NCI-H1436 treated with DMSO at 0.1 percent for 48 hours (cell line): ENCODE data around the gene DAND5.

ENCODE experiments used
- DNase-seq: peaks from one replicate; lab custom pipeline; 2025; lab: John Stamatoyannopoulos, UW

Gene DAND5

GRCh38 chr19:12969292-12969988, at the start of gene DAND5:
TSS of gene DAND5 (plus strand) at chr19:12969576. CDS start at chr19:12969661, 85 bp downstream.
- no peak for DNase-seq

DNA sequence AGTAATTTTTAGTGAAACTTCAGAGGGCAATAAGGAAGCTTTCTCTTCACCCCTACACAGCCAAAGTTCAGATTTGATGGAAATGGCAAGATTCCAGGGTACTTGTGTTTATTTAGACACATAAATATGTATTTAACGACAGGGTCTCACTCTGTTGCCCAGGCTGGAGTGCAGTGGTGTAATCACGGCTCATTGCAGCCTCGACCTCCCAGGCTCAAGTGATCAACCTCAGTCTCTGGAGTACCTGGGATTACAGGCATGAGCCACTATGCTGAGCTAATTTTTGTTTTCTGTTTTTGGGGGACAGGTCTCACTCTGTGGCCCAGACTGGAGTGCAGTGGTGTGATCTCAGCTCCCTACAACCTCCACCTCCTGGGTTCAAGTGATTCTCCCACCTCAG, 48.3 kb upstream of the DAND5 start:
- DNase-seq: no peak

DNA sequence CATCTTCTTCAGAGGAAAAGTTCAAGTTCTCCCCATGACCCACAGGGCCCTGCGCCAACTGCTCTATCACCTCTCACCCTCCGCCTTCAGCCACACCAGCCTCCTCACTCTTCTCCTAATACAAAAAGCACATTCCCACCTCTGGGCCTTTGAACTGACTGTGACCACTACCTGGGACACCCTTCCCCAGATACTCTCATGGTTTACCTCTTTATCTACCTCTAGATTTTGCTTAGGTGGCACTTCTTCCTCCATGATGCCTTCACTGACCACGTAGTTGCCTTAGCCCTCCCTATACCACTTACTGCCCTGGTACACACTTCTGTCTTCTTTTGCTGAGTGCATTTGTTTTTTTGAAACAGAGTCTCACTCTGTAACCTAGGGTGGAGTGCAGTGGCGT, 46.4 kb upstream of the DAND5 start:
- DNase-seq: no peak

DNA sequence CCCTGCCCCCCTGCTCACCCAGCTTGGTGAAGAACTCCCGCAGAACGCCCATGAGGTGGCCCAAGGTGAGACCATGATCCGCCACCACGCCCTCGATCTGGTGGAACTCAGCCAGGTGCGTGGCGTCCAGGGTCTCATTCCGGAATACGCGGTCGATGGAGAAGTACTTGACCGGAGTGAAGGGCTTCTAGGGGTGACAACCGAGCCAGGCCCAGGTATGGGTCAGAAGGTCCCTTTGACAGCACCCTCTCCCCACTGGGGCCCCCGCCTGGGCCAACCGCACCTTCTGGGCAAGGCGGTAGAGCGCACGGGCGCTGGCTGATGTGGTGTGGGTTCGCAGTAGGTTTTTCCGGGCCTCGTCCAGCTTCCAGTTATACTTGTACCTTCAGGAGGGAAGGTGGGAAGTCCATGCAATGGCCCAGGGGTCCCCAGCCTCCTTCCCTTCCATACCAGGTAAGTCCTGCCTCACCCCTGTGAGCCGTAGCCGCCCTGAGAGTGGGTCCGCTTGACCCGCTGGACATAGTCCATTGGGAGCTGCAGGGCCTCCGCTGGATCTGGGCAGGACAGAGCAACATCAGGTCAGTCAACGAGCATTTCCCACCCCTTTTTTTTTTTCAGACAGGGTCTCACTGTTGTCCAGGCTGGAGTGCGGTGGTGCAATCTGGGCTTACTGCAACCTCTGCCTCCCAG, 44.6 kb upstream of the DAND5 start:
- no peak for DNase-seq

DNA sequence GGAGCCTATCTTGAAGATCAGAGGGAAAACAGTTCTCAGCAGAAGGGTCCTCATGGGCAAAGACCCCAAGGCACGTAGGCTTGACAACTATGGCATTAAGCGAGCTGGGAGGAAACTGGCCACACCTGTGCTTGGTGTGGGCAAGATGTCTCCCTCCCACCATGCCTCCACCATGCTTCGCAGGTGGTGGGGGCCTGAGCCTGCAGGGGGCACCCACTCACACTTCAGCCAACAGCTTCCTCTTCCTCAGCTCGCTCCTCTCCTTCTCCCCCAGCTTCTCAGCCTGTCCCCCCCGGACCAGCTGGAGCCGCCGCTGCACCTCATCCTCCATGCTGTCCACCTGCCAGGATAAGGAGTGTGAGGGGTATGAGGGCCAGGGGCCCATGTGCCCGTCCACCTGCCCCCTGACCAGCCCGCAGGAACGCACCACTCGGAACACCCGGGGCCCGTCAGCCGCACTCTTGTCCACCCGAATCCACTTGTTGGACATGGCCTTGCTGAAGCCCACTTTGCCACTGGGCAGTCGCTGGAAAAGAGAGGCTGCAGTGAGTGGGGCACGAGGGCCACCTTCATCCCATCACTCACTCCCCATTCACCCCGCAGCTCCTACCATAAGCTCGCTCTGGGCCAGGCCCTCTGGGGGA, 39.3 kb upstream of the DAND5 start:
- no peak for DNase-seq

- DNase-seq: no peak
Observed at GRCh38 chr19:12932392-12933286, 36.7 kb upstream of the DAND5 start.

DNA sequence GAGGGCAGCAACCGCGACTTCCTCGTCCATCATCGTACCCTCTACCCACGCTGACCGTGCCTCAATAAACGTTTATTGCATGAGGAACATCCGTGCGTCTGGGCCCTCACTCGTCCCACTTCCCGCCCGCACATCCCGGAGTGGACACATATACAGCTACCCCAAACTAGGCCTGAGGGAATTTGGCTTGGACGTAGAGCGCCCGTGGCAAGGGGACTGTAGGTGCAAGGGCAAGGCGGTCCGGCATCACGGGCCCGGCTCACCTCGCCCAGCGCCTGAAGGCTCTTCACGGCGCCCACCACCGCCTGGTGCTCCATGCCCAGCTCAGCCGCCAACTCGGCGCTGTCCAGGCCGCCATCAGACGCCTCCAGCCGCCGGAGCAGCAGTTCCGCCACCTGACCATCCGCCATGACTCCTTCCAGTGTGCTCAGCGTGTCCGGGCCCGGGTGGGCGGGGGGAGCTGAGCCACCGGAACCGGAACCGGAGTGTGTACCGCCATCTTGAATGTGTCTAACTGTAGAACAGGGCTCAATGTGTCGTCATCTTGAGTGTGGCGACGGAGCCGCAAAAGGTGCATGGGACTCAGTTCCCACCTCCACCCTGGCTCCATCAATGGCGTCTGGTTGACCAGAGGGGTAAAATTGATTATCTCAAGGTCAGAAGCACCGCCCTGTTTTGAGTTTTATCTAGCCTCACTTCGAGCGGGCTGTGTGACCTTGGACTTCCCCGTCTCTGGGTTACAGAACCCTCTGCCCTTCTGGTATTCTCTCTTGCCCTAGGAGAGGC, 35.9 kb upstream of the DAND5 start, which contains the start of gene FARSA:
Gene FARSA, minus strand, starts transcription at position 425 of the 786 bp plus-strand sequence. Its CDS starts 15 bp downstream, at position 410.
- peak; percentile 62 for DNase-seq

DNA sequence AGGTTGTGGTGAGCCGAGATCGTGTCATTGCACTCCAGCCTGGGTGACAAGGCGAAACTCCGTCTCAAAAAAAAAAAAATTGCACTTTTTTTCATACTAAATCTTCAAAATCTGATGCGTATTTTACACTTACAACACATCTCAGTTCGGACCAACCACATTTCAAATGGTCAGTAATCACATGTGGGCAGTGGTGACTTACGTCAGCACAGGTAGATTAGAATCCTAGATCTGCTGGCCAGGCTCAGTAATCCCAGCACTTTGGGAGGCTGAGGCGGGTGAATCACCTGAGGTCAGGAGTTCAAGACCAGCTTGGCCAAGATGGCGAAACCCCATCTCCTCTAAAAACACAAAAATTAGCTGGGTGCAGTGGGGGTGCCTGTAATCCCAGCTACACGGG, 34.3 kb upstream of the DAND5 start:
- DNase-seq: no peak

- no peak for DNase-seq
Observed at GRCh38 chr19:12936582-12936981, 32.8 kb upstream of the DAND5 start.

DNA sequence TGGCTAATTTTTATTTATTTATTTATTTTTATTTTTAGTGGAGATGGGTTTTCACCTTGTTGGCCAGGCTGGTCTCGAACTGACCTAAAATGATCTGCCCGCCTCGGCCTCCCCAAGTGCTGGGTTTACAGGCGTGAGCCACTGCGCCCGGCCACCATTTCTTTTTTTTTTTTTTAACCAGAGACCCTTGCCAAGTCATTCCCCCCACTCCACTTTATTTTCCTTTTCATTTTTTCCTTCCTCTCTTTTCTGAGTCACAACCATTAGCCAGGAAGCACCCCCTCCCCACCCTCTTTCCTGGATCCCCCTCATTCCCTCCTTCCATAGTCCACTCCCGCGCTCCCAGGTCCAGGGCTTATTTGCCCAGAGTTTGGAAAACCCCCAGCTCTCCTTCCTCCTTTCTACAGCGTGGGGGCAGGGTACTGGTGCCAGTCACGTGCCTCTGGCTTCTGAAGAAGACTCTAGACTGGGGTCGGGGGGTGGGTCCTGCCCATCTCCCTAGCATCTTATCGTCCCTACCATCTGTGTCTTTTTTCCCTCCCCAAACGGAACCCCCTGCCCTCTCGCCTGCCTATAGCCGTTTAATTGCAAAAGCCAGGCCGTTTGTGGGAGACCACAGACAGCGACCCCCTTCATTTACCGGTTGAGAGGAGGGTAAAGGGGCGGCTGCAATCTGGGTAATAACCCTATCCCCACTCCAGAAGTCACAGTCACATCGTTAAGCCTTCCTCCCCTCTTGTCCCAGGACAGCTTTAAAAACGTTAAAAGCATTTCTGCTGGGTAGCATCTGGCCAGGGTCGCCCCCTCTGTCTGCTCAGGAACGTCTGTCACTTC, 32.1 kb upstream of the DAND5 start:
- no peak for DNase-seq

GRCh38 chr19:12937927-12938778, 31.2 kb upstream of the DAND5 start, which contains the start of gene CALR:
TSS of gene CALR (plus strand) at chr19:12938609. CDS start at chr19:12938680, 71 bp downstream.
- DNase-seq: peak; percentile 98

- no peak for DNase-seq
Observed at GRCh38 chr19:12938779-12939601, 30.4 kb upstream of the DAND5 start.

GRCh38 chr19:12939975-12940423, 29.4 kb upstream of the DAND5 start:
- no peak for DNase-seq

GRCh38 chr19:12940897-12941296, 28.5 kb upstream of the DAND5 start:
- no peak for DNase-seq

GRCh38 chr19:12943437-12944044, 25.8 kb upstream of the DAND5 start:
- no peak for DNase-seq

DNA sequence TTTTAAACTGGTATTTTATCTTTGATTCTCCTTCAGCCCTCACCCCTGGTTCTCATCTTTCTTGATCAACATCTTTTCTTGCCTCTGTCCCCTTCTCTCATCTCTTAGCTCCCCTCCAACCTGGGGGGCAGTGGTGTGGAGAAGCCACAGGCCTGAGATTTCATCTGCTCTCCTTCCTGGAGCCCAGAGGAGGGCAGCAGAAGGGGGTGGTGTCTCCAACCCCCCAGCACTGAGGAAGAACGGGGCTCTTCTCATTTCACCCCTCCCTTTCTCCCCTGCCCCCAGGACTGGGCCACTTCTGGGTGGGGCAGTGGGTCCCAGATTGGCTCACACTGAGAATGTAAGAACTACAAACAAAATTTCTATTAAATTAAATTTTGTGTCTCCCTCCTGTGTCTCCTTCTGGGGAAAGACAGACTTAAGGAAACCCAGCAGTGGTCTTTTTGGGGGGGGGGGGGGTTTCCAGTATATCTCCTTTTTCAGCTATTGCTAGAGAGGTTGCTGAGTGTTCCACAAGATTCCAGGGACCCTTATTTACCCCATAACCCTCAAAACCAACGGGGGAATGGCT, 25.2 kb upstream of the DAND5 start:
- no peak for DNase-seq

- peak; percentile 80 for DNase-seq
Observed at GRCh38 chr19:12945479-12946091, 23.8 kb upstream of the DAND5 start, which contains the start of gene RAD23A. TSS of gene RAD23A (plus strand) at chr19:12945862. CDS start at chr19:12945949, 87 bp downstream.
